HEK293T (cell line): ENCODE results near the gene NFKBIB.

Source experiments
- ARNT ChIP-seq: fragments of 450-650 bp; IDR thresholded peaks from 2 replicates; pipeline ENCODE4 v1.6.1; 2017; ENCODE audit warnings: mild to moderate bottlenecking
- BHLHE40 ChIP-seq: fragments of 450-650 bp; IDR thresholded peaks from 2 replicates; pipeline ENCODE4 v1.6.1; 2016; ENCODE audit warnings: mild to moderate bottlenecking, moderate library complexity, borderline replicate concordance
- ELF4 ChIP-seq: fragments of 450-650 bp; IDR thresholded peaks from 2 replicates; pipeline ENCODE4 v1.6.1; 2017; ENCODE audit warnings: antibody characterized with exemption
- FOXA1 ChIP-seq: fragments of 450-650 bp; IDR thresholded peaks from 2 replicates; pipeline ENCODE4 v1.6.1; 2016; ENCODE audit warnings: mild to moderate bottlenecking
- FOXK2 ChIP-seq: fragments of 450-650 bp; IDR thresholded peaks from 2 replicates; pipeline ENCODE4 v1.6.1; 2016; ENCODE audit warnings: mild to moderate bottlenecking
- FOXM1 ChIP-seq: fragments of 450-650 bp; IDR thresholded peaks from 2 replicates; pipeline ENCODE4 v1.6.1; 2017; ENCODE audit warnings: mild to moderate bottlenecking, borderline replicate concordance
- HDGF ChIP-seq: fragments of 450-650 bp; IDR thresholded peaks from 2 replicates; pipeline ENCODE4 v1.6.1; 2017; ENCODE audit warnings: antibody characterized with exemption, borderline replicate concordance
- L3MBTL2 ChIP-seq: fragments of 450-650 bp; conservative IDR thresholded peaks from 2 replicates; pipeline ENCODE4 v1.6.1; 2016; ENCODE audit warnings: mild to moderate bottlenecking
- LEF1 ChIP-seq: fragments of 450-650 bp; IDR thresholded peaks from 2 replicates; pipeline ENCODE4 v1.6.1; 2017; ENCODE audit warnings: mild to moderate bottlenecking, borderline replicate concordance
- NFRKB ChIP-seq: fragments of 450-650 bp; IDR thresholded peaks from 2 replicates; pipeline ENCODE4 v1.6.1; 2016; ENCODE audit warnings: mild to moderate bottlenecking, moderate library complexity
- SP1 ChIP-seq: fragments of 450-650 bp; IDR thresholded peaks from 2 replicates; pipeline ENCODE4 v1.6.1; 2017
- SUZ12 ChIP-seq: fragments of 450-650 bp; IDR thresholded peaks from 2 replicates; pipeline ENCODE4 v1.6.1; 2016; ENCODE audit warnings: mild to moderate bottlenecking
- ZNF384 ChIP-seq: fragments of 450-650 bp; IDR thresholded peaks from 2 replicates; pipeline ENCODE4 v1.6.1; 2016

- TF ChIP-seq FOXA1 (no peak), L3MBTL2 (no peak), FOXM1 (no peak), ARNT (no peak), LEF1 (no peak), HDGF (no peak), ZNF384 (no peak), BHLHE40 (no peak), SP1 (no peak), NFRKB (no peak), SUZ12 (no peak), FOXK2 (no peak), ELF4 (no peak)
Observed at GRCh38 chr19:38853214-38853613, 46.6 kb upstream of the NFKBIB start.
